Neural cell (in vitro differentiated cells): ENCODE measurements around the gene MUC2. TPM values are rescaled to one million over a fixed set of nuclear protein-coding genes. Genes with fewer than 3 reads are reported as not detected.

ENCODE experiments used
- H2AFZ ChIP-seq: fragments of 200-600, 300-800 bp; sonication (generic), shearing (Covaris generic); 2 replicates; pipeline ENCODE4 v1.6.0; 2014; ENCODE audit warnings: low read depth, mild to moderate bottlenecking, antibody characterized with exemption, low read length, moderate library complexity
- H3F3A ChIP-seq: fragments of 200-600 bp; shearing (Covaris generic); 2 replicates; pipeline ENCODE4 v1.6.1; 2016; ENCODE audit warnings: mild to moderate bottlenecking, moderate library complexity, mixed read lengths, antibody characterized with exemption, low read length; ENCODE audit not compliant: insufficient read depth, poor library complexity, severe bottlenecking
- H3K27ac ChIP-seq: fragments of 200-600, 300-800 bp; sonication (generic), shearing (Covaris generic); 2 replicates; pipeline ENCODE4 v1.5.1; 2014; ENCODE audit warnings: mild to moderate bottlenecking, low read length, moderate library complexity
- H3K27me3 ChIP-seq: fragments of 300-800, 200-600 bp; sonication (generic), shearing (Covaris generic); 2 replicates; pipeline ENCODE4 v1.6.0; 2014; ENCODE audit warnings: mild to moderate bottlenecking, low read depth, low read length, moderate library complexity; ENCODE audit not compliant: insufficient read depth
- H3K36me3 ChIP-seq: fragments of 300-800, 200-600 bp; sonication (generic), shearing (Covaris generic); 2 replicates; pipeline ENCODE4 v1.5.1; 2014; ENCODE audit warnings: mild to moderate bottlenecking, antibody characterized with exemption, low read length, moderate library complexity; ENCODE audit not compliant: insufficient read depth
- H3K4me2 ChIP-seq: fragments of 300-800, 200-600 bp; sonication (generic), shearing (Covaris generic); 2 replicates; pipeline ENCODE4 v1.6.0; 2014; ENCODE audit warnings: mild to moderate bottlenecking, low read length
- H3K4me3 ChIP-seq: fragments of 300-800, 200-600 bp; sonication (generic), shearing (Covaris generic); 2 replicates; pipeline ENCODE4 v1.5.1; 2014; ENCODE audit warnings: mild to moderate bottlenecking, low read length, moderate library complexity
- H3K79me2 ChIP-seq: fragments of 200-600 bp; shearing (Covaris generic); replicated peaks from 2 replicates; pipeline ENCODE4 v1.6.0; 2014; ENCODE audit warnings: mild to moderate bottlenecking, low read length, moderate library complexity; ENCODE audit not compliant: insufficient read depth
- H3K9ac ChIP-seq: fragments of 300-800, 200-600 bp; sonication (generic), shearing (Covaris generic); 2 replicates; pipeline ENCODE4 v1.6.1; 2016; ENCODE audit warnings: mild to moderate bottlenecking, low read length, mixed read lengths
- H3K9me2 ChIP-seq: fragments of 200-600 bp; shearing (Covaris generic); 2 replicates; pipeline ENCODE4 v1.6.1; 2016; ENCODE audit warnings: mild to moderate bottlenecking, low read length, mixed read lengths; ENCODE audit not compliant: insufficient read depth
- H3K9me3 ChIP-seq: fragments of 200-600, 300-800 bp; sonication (generic), shearing (Covaris generic); 2 replicates; pipeline ENCODE4 v1.6.1; 2016; ENCODE audit warnings: mild to moderate bottlenecking, mixed run types, low read length, moderate library complexity, mixed read lengths
- H4K20me1 ChIP-seq: fragments of 200-600 bp; shearing (Covaris generic); 2 replicates; pipeline ENCODE4 v1.6.1; 2016; ENCODE audit warnings: mild to moderate bottlenecking, mixed run types; ENCODE audit not compliant: insufficient read depth
- EP300 ChIP-seq: fragments of 450-650 bp; conservative IDR thresholded peaks from 2 replicates; pipeline ENCODE4 v1.6.1; 2014; ENCODE audit warnings: antibody characterized with exemption, mild to moderate bottlenecking, moderate library complexity; ENCODE audit not compliant: poor library complexity, severe bottlenecking
- EZH2 ChIP-seq: fragments of 200-600, 300-800 bp; shearing (Covaris generic), sonication (generic); IDR thresholded peaks from 2 replicates; pipeline ENCODE4 v1.6.1; 2014; ENCODE audit warnings: antibody characterized with exemption, low read length, borderline replicate concordance, mild to moderate bottlenecking; ENCODE audit not compliant: insufficient read depth, poor library complexity, severe bottlenecking
- MXI1 ChIP-seq: fragments of 450-650 bp; conservative IDR thresholded peaks from 2 replicates; pipeline ENCODE4 v1.6.1; 2014; ENCODE audit warnings: antibody characterized with exemption, mild to moderate bottlenecking; ENCODE audit not compliant: poor library complexity, severe bottlenecking
- POLR2AphosphoS5 ChIP-seq: IDR thresholded peaks from 2 replicates; pipeline ENCODE4 v1.6.1; 2012
- RAD21 ChIP-seq: fragments of 450-650 bp; conservative IDR thresholded peaks from 2 replicates; pipeline ENCODE4 v1.6.1; 2014; ENCODE audit warnings: antibody characterized with exemption, mild to moderate bottlenecking, moderate library complexity
- SMC3 ChIP-seq: fragments of 450-650 bp; conservative IDR thresholded peaks from 2 replicates; pipeline ENCODE4 v1.6.1; 2014; ENCODE audit warnings: antibody characterized with exemption, mild to moderate bottlenecking, moderate library complexity; ENCODE audit not compliant: poor library complexity
- TAF1 ChIP-seq: IDR thresholded peaks from 2 replicates; pipeline ENCODE4 v1.6.1; 2012; ENCODE audit warnings: low read depth
- polyA plus RNA-seq: library from polyadenylated mRNA; depleted of rRNA; stranded (reverse); fragments of >200 nt; gene quantifications from 2 replicates; pipeline ENCODE4 v1.2.3, GENCODE V29; 2014
- TF ChIP-seq, protein P1 (sequence below): IDR thresholded peaks from 2 replicates; pipeline ENCODE4 v1.6.1; 2012; ENCODE audit warnings: borderline replicate concordance
- TF ChIP-seq, protein P2 (sequence below): fragments of 450-650 bp; IDR thresholded peaks from 2 replicates; pipeline ENCODE4 v1.5.1; 2014; ENCODE audit warnings: antibody characterized with exemption, mild to moderate bottlenecking, moderate library complexity; ENCODE audit not compliant: poor library complexity, severe bottlenecking

Gene MUC2
- polyA plus RNA-seq, 1 donor from 2014 or later: not detected

DNA sequence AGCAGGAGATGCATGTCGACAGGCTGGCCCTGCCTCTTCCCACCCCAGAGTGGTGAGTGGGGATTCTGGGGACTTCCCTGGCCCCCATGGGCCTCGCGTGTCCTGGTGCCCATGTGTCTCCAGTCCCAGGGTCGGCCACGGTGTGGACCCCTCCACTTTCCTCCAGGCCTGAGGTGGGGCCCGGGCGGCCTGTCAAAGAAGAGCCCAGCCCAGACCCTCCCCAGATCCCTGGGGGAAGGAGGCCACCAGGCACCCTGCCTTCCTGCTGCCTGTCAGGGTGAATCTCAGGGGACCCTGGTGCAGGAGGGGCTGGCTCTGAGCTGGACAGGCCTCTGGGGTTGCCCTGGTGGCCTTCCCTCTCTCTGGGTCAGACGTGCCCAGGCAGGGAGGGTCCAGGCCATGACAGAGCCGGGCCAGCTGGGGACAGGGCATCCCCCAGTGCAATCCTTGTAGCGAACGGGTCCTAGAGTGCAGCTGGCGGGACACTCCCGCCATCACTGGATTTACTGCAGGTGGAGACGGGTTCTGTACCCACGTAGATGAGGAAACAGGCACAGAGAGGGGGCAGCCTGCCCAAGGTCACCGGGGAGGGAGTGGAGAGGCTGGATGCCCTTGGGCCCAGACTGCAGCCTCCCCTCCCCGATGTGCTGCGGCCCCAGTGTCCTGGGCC is 24.6 kb upstream of the MUC2 start:
- H3K36me3 ChIP-seq: no peaks in the 10 kb centered on the region
- no peak overlapping the region for H3K4me2 ChIP-seq
- no peak overlapping the region for H3K27ac ChIP-seq
- no peak for TF ChIP-seq EZH2
- TF ChIP-seq EP300: no peak
- TF ChIP-seq, protein P1, sequence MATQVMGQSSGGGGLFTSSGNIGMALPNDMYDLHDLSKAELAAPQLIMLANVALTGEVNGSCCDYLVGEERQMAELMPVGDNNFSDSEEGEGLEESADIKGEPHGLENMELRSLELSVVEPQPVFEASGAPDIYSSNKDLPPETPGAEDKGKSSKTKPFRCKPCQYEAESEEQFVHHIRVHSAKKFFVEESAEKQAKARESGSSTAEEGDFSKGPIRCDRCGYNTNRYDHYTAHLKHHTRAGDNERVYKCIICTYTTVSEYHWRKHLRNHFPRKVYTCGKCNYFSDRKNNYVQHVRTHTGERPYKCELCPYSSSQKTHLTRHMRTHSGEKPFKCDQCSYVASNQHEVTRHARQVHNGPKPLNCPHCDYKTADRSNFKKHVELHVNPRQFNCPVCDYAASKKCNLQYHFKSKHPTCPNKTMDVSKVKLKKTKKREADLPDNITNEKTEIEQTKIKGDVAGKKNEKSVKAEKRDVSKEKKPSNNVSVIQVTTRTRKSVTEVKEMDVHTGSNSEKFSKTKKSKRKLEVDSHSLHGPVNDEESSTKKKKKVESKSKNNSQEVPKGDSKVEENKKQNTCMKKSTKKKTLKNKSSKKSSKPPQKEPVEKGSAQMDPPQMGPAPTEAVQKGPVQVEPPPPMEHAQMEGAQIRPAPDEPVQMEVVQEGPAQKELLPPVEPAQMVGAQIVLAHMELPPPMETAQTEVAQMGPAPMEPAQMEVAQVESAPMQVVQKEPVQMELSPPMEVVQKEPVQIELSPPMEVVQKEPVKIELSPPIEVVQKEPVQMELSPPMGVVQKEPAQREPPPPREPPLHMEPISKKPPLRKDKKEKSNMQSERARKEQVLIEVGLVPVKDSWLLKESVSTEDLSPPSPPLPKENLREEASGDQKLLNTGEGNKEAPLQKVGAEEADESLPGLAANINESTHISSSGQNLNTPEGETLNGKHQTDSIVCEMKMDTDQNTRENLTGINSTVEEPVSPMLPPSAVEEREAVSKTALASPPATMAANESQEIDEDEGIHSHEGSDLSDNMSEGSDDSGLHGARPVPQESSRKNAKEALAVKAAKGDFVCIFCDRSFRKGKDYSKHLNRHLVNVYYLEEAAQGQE: no peak
- no peak for TF ChIP-seq TAF1
- no peak for TF ChIP-seq POLR2AphosphoS5
- TF ChIP-seq SMC3: no peak
- TF ChIP-seq MXI1: no peak
- TF ChIP-seq RAD21: no peak
- no peaks in the 10 kb centered on the region for H3K9me2 ChIP-seq
- no peak overlapping the region for H3K4me3 ChIP-seq
- no peaks in the 10 kb centered on the region for H3K27me3 ChIP-seq
- H3F3A ChIP-seq: no peaks in the 10 kb centered on the region
- no peak overlapping the region for H2AFZ ChIP-seq
- no peaks in the 10 kb centered on the region for H3K79me2 ChIP-seq
- no peaks in the 10 kb centered on the region for H3K9me3 ChIP-seq
- no peaks in the 10 kb centered on the region for H4K20me1 ChIP-seq
- no peak overlapping the region for H3K9ac ChIP-seq

DNA sequence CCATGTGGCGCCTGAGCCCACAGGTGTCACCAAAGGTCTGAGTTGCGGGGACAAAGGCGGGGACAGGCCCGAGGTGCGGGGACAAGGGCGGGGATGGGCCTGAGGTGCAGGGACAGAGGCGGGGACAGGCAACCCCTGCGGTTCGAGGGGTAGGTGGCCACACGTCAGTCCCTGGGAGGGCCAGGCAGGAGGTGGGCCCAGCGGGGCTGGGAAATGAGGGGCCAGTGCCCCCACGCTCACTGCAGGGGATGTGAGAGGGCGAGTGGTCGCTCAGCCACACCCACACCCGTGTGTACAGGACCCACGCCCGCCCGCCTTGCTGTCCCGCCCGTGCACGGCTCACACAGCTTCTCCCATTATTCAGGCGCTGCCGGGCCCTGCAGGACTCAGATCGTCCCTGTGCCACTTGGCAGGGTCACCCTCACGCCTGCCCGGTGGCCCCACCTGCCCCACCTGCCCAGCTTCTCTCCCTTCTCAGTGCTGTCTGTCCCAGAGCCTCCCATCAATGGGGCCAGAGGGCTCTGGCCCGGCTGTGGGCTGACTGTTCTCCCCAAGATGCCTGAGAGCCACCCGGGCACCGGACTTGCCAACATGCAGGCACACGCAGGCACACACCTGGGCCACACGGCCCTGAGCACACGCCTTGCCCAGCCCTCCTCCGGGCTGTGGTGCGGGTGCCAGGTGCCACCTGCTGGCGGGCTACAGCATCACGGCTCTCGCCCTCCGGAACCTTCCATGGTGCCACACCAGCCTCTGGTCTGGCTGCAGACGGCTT is 23.9 kb upstream of the MUC2 start:
- Histone ChIP-seq H3K4me2 (no peak overlapping the region), H3K79me2 (no peaks in the 10 kb centered on the region), H3K9me3 (no peaks in the 10 kb centered on the region), H3K36me3 (no peaks in the 10 kb centered on the region), H4K20me1 (no peaks in the 10 kb centered on the region), H3F3A (no peaks in the 10 kb centered on the region), H2AFZ (no peak overlapping the region), H3K27me3 (no peaks in the 10 kb centered on the region), H3K9ac (no peak overlapping the region), H3K4me3 (no peak overlapping the region), H3K27ac (no peak overlapping the region), H3K9me2 (no peaks in the 10 kb centered on the region)
- TF ChIP-seq SMC3 (peak; percentile 91), RAD21 (peak; percentile 90), TAF1 (no peak), MXI1 (no peak), POLR2AphosphoS5 (no peak), EP300 (no peak), EZH2 (no peak)
- TF ChIP-seq, protein P1: no peak
- TF ChIP-seq, protein P2, sequence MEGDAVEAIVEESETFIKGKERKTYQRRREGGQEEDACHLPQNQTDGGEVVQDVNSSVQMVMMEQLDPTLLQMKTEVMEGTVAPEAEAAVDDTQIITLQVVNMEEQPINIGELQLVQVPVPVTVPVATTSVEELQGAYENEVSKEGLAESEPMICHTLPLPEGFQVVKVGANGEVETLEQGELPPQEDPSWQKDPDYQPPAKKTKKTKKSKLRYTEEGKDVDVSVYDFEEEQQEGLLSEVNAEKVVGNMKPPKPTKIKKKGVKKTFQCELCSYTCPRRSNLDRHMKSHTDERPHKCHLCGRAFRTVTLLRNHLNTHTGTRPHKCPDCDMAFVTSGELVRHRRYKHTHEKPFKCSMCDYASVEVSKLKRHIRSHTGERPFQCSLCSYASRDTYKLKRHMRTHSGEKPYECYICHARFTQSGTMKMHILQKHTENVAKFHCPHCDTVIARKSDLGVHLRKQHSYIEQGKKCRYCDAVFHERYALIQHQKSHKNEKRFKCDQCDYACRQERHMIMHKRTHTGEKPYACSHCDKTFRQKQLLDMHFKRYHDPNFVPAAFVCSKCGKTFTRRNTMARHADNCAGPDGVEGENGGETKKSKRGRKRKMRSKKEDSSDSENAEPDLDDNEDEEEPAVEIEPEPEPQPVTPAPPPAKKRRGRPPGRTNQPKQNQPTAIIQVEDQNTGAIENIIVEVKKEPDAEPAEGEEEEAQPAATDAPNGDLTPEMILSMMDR: peak; percentile 92
